GM18870 (cell line): ENCODE measurements around the gene PIEZO2.

Experiments used
- ATAC-seq: cut with Tn5 transposase; IDR thresholded peaks from one replicate; pipeline ENCODE4 v1.9.1; 2021; ENCODE audit warnings: moderate library complexity; ENCODE audit not compliant: unreplicated experiment

The PIEZO2 gene

GRCh38 chr18:11114653-11115052 lies 34.7 kb downstream of the PIEZO2 start:
- no peak for ATAC-seq

- no peak for ATAC-seq
Observed at GRCh38 chr18:11113937-11114336, 35.4 kb downstream of the PIEZO2 start.

GRCh38 chr18:11113046-11113548 lies 36.3 kb downstream of the PIEZO2 start:
- ATAC-seq, result no peak

GRCh38 chr18:11112286-11112685 lies 37.1 kb downstream of the PIEZO2 start:
- ATAC-seq, result no peak

GRCh38 chr18:11110509-11110908 lies 38.9 kb downstream of the PIEZO2 start:
- ATAC-seq, result no peak

- ATAC-seq, result no peak
Observed at GRCh38 chr18:11108947-11109346, 40.4 kb downstream of the PIEZO2 start.

GRCh38 chr18:11106894-11107293 lies 42.5 kb downstream of the PIEZO2 start:
- no peak for ATAC-seq

GRCh38 chr18:11105463-11105862 lies 43.9 kb downstream of the PIEZO2 start:
- ATAC-seq, result no peak

- no peak for ATAC-seq
Observed at GRCh38 chr18:11104307-11104706, 45.1 kb downstream of the PIEZO2 start.

GRCh38 chr18:11096839-11097750 lies 52.3 kb downstream of the PIEZO2 start:
- ATAC-seq, result no peak

GRCh38 chr18:11096411-11096810 lies 53.0 kb downstream of the PIEZO2 start:
- no peak for ATAC-seq

GRCh38 chr18:11095674-11096293 lies 53.6 kb downstream of the PIEZO2 start:
- no peak for ATAC-seq

- no peak for ATAC-seq
Observed at GRCh38 chr18:11095211-11095610, 54.2 kb downstream of the PIEZO2 start.

- ATAC-seq, result no peak
Observed at GRCh38 chr18:11091746-11092145, 57.6 kb downstream of the PIEZO2 start.

GRCh38 chr18:11089931-11090715 lies 59.2 kb downstream of the PIEZO2 start:
- ATAC-seq, result no peak

- ATAC-seq, result no peak
Observed at GRCh38 chr18:11081009-11081532, 68.3 kb downstream of the PIEZO2 start.

- ATAC-seq, result no peak
Observed at GRCh38 chr18:11078491-11078890, 70.9 kb downstream of the PIEZO2 start.

GRCh38 chr18:11077548-11078187 lies 71.7 kb downstream of the PIEZO2 start:
- no peak for ATAC-seq

GRCh38 chr18:11074889-11075288 lies 74.5 kb downstream of the PIEZO2 start:
- no peak for ATAC-seq

GRCh38 chr18:11073971-11074370 lies 75.4 kb downstream of the PIEZO2 start:
- ATAC-seq, result no peak

- no peak for ATAC-seq
Observed at GRCh38 chr18:11072632-11073031, 76.7 kb downstream of the PIEZO2 start.
